ENCODE data around the gene FIBP.

FIBP gene

GRCh38 chr11:65916391-65916790, 28.1 kb upstream of the FIBP start:
- H4K20me1 ChIP-seq (ENCODE audit: insufficient read depth, low read length, poor library complexity, severe bottlenecking), result peaks cover 15% of the 10 kb centered on the region
- H3K4me2 ChIP-seq (ENCODE audit: low read depth, low read length, poor library complexity, severe bottlenecking), result peak overlapping the region; percentile 97
- peaks cover 43% of the 10 kb centered on the region for H3K79me2 ChIP-seq (ENCODE audit: insufficient read depth, low read length)
- no peaks in the 10 kb centered on the region for H3K9me2 ChIP-seq (replicated peaks; ENCODE audit: low read depth, low read length)
- peak overlapping the region; percentile 93 for H3K9ac ChIP-seq (ENCODE audit: low read depth, low read length, poor library complexity, severe bottlenecking)
- TF ChIP-seq CTCF (conservative IDR thresholded peaks at IDR 0.05; ENCODE audit: low read length), result no peak
- no peak for TF ChIP-seq EZH2phosphoT487 (IDR thresholded peaks at IDR 0.05; ENCODE audit: borderline replicate concordance)
- no peaks in the 10 kb centered on the region for H3K36me3 ChIP-seq (ENCODE audit: insufficient read depth, low read length)
- H3K9me3 ChIP-seq (ENCODE audit: insufficient read depth, low read depth, low read length), result no peaks in the 10 kb centered on the region
- H3K4me3 ChIP-seq (ENCODE audit: low read length, poor library complexity, severe bottlenecking), result peak overlapping the region; percentile 99
- H3F3A ChIP-seq (ENCODE audit: low read depth), result no peaks in the 10 kb centered on the region
- H3K27me3 ChIP-seq (ENCODE audit: insufficient read depth, low read length, poor library complexity, severe bottlenecking), result no peaks in the 10 kb centered on the region
- no peak overlapping the region for H2AFZ ChIP-seq (ENCODE audit: low read length)
- peaks cover 33% of the 10 kb centered on the region for H3K4me1 ChIP-seq (ENCODE audit: insufficient read depth, low read length, poor library complexity, severe bottlenecking)

GRCh38 chr11:65915821-65916251, 27.6 kb upstream of the FIBP start:
- Histone ChIP-seq H3K9me3 (ENCODE audit: insufficient read depth, low read depth, low read length) (no peaks in the 10 kb centered on the region), H3K4me1 (ENCODE audit: insufficient read depth, low read length, poor library complexity, severe bottlenecking) (peaks cover 30% of the 10 kb centered on the region), H3K9me2 (replicated peaks; ENCODE audit: low read depth, low read length) (no peaks in the 10 kb centered on the region), H3K27me3 (ENCODE audit: insufficient read depth, low read length, poor library complexity, severe bottlenecking) (no peaks in the 10 kb centered on the region), H3K79me2 (ENCODE audit: insufficient read depth, low read length) (peaks cover 40% of the 10 kb centered on the region), H3K4me3 (ENCODE audit: low read length, poor library complexity, severe bottlenecking) (no peak overlapping the region), H3K9ac (ENCODE audit: low read depth, low read length, poor library complexity, severe bottlenecking) (no peak overlapping the region), H3K36me3 (ENCODE audit: insufficient read depth, low read length) (no peaks in the 10 kb centered on the region), H4K20me1 (ENCODE audit: insufficient read depth, low read length, poor library complexity, severe bottlenecking) (peaks cover 15% of the 10 kb centered on the region), H3K4me2 (ENCODE audit: low read depth, low read length, poor library complexity, severe bottlenecking) (peak overlapping the region; percentile 97), H3F3A (ENCODE audit: low read depth) (no peaks in the 10 kb centered on the region), H2AFZ (ENCODE audit: low read length) (no peak overlapping the region)
- TF ChIP-seq CTCF (conservative IDR thresholded peaks at IDR 0.05; ENCODE audit: low read length) (no peak), EZH2phosphoT487 (IDR thresholded peaks at IDR 0.05; ENCODE audit: borderline replicate concordance) (no peak)

GRCh38 chr11:65915101-65915820, 27.0 kb upstream of the FIBP start:
- Histone ChIP-seq H3F3A (ENCODE audit: low read depth) (no peaks in the 10 kb centered on the region), H3K4me3 (ENCODE audit: low read length, poor library complexity, severe bottlenecking) (no peak overlapping the region), H3K36me3 (ENCODE audit: insufficient read depth, low read length) (no peaks in the 10 kb centered on the region), H3K4me2 (ENCODE audit: low read depth, low read length, poor library complexity, severe bottlenecking) (peak overlapping the region; percentile 17), H3K9ac (ENCODE audit: low read depth, low read length, poor library complexity, severe bottlenecking) (no peak overlapping the region), H3K4me1 (ENCODE audit: insufficient read depth, low read length, poor library complexity, severe bottlenecking) (peaks cover 25% of the 10 kb centered on the region), H2AFZ (ENCODE audit: low read length) (no peak overlapping the region), H3K27me3 (ENCODE audit: insufficient read depth, low read length, poor library complexity, severe bottlenecking) (no peaks in the 10 kb centered on the region), H4K20me1 (ENCODE audit: insufficient read depth, low read length, poor library complexity, severe bottlenecking) (peaks cover 10% of the 10 kb centered on the region), H3K9me3 (ENCODE audit: insufficient read depth, low read depth, low read length) (no peaks in the 10 kb centered on the region), H3K9me2 (replicated peaks; ENCODE audit: low read depth, low read length) (no peaks in the 10 kb centered on the region), H3K79me2 (ENCODE audit: insufficient read depth, low read length) (peaks cover 35% of the 10 kb centered on the region)
- TF ChIP-seq EZH2phosphoT487 (IDR thresholded peaks at IDR 0.05; ENCODE audit: borderline replicate concordance) (no peak), CTCF (conservative IDR thresholded peaks at IDR 0.05; ENCODE audit: low read length) (no peak)
